Lower lobe of right lung (tissue), 2 donors: ENCODE measurements around the gene TCTN1. TPM values are rescaled to one million over a fixed set of nuclear protein-coding genes. Genes with fewer than 3 reads are reported as not detected.

Source experiments
- ATAC-seq, 2 donors: fragments of 200-7000 bp; cut with Tn5 transposase; one replicate each; pipeline ENCODE4 v1.9.1; 2020 to 2022; ENCODE audit warnings: mild to moderate bottlenecking in 2 of 2, moderate library complexity in 2 of 2
- DNase-seq: peaks from one replicate; pipeline ENCODE4 v3.0.0-alpha.2; 2020
- H3K27ac ChIP-seq: fragments of 200-600 bp; one replicate; pipeline ENCODE4 v1.8.0; 2022
- H3K27me3 ChIP-seq: fragments of 200-600 bp; one replicate; pipeline ENCODE4 v1.8.0; 2022; ENCODE audit warnings: low read depth
- H3K36me3 ChIP-seq: fragments of 200-600 bp; one replicate; pipeline ENCODE4 v1.8.0; 2022; ENCODE audit warnings: mild to moderate bottlenecking
- H3K4me1 ChIP-seq: fragments of 200-600 bp; one replicate; pipeline ENCODE4 v1.8.0; 2022
- H3K4me3 ChIP-seq: fragments of 200-600 bp; one replicate; pipeline ENCODE4 v1.8.0; 2022; ENCODE audit warnings: mild to moderate bottlenecking
- H3K9me3 ChIP-seq: fragments of 200-600 bp; one replicate; pipeline ENCODE4 v1.8.0; 2022
- CTCF ChIP-seq: fragments of 200-600 bp; IDR thresholded peaks from one replicate; pipeline ENCODE4 v1.8.0; 2022; ENCODE audit warnings: antibody characterized with exemption, mild to moderate bottlenecking
- intact Hi-C: fragments of 100-400 bp; cut with DNase I; formaldehyde crosslinking; loops from one replicate; pipeline ENCODE4 v1.11.0; 2022
- total RNA-seq: library from RNA; stranded (reverse); fragmentation: NEBNext Ultra II Directional; extraction: Animal tissue kit (Norgen Biotek cat#: 25700); gene quantifications from one replicate; pipeline ENCODE4 v1.2.1, GENCODE V29; 2021
- donor health status: DM: no; HTN: yes; CAD: no; lungs with severe emphysema.

The TCTN1 gene
- total RNA-seq, 1 donor from 2014 or later: 40.1 TPM

- no peak for DNase-seq
- H3K4me1 ChIP-seq: no peaks in the 10 kb centered on the region
- TF ChIP-seq CTCF: no peak
- H3K27ac ChIP-seq: no peak overlapping the region
- intact Hi-C loops: no loop called here
- H3K4me3 ChIP-seq: no peak overlapping the region
- no peaks in the 10 kb centered on the region for H3K27me3 ChIP-seq
- H3K9me3 ChIP-seq: no peaks in the 10 kb centered on the region
- H3K36me3 ChIP-seq: peaks cover 16% of the 10 kb centered on the region
- ATAC-seq: no peak
Observed at GRCh38 chr12:110637869-110638441, 24.0 kb downstream of the TCTN1 start.

GRCh38 chr12:110638796-110639195, 24.9 kb downstream of the TCTN1 start:
- no peaks in the 10 kb centered on the region for H3K27me3 ChIP-seq
- intact Hi-C loops: no loop called here
- H3K9me3 ChIP-seq: no peaks in the 10 kb centered on the region
- H3K36me3 ChIP-seq: peaks cover 16% of the 10 kb centered on the region
- H3K4me3 ChIP-seq: no peak overlapping the region
- H3K4me1 ChIP-seq: no peaks in the 10 kb centered on the region
- ATAC-seq (no peak), DNase-seq (no peak)
- TF ChIP-seq CTCF: no peak
- no peak overlapping the region for H3K27ac ChIP-seq

GRCh38 chr12:110639336-110640141, 25.6 kb downstream of the TCTN1 start:
- no peak for TF ChIP-seq CTCF
- ATAC-seq: no peak
- Histone ChIP-seq H3K9me3 (no peaks in the 10 kb centered on the region), H3K27me3 (no peaks in the 10 kb centered on the region), H3K36me3 (peaks cover 16% of the 10 kb centered on the region), H3K27ac (no peak overlapping the region), H3K4me3 (no peak overlapping the region), H3K4me1 (no peaks in the 10 kb centered on the region)
- intact Hi-C loops: no loop called here
- no peak for DNase-seq

- TF ChIP-seq CTCF: no peak
- H3K27ac ChIP-seq: no peak overlapping the region
Observed at GRCh38 chr12:110640275-110641025, 26.5 kb downstream of the TCTN1 start.

GRCh38 chr12:110641521-110641920, 27.6 kb downstream of the TCTN1 start:
- ATAC-seq: no peak
- Histone ChIP-seq H3K4me1 (no peaks in the 10 kb centered on the region), H3K27ac (no peak overlapping the region), H3K36me3 (peaks cover 26% of the 10 kb centered on the region), H3K4me3 (no peak overlapping the region), H3K9me3 (no peaks in the 10 kb centered on the region), H3K27me3 (no peaks in the 10 kb centered on the region)
- intact Hi-C loops: no loop called here
- TF ChIP-seq CTCF: no peak
- DNase-seq: no peak

More at GRCh38 chr12:110640275-110641025, 26.5 kb downstream of the TCTN1 start:
- intact Hi-C loops: no loop called here
- H3K4me3 ChIP-seq: no peak overlapping the region
- H3K36me3 ChIP-seq: peaks cover 17% of the 10 kb centered on the region
- H3K27me3 ChIP-seq: no peaks in the 10 kb centered on the region
- ATAC-seq: peak in 1 of 2 donors; percentile 31
- no peaks in the 10 kb centered on the region for H3K9me3 ChIP-seq
- H3K4me1 ChIP-seq: no peaks in the 10 kb centered on the region
- DNase-seq: no peak
